Karpas-422 (cell line): ENCODE results near the gene EFCAB8. TPM values are rescaled to one million over a fixed set of nuclear protein-coding genes. Genes with fewer than 3 reads are reported as not detected.

Experiments
- DNase-seq: peaks from one replicate; pipeline ENCODE4 v3.0.0-alpha.2; 2015
- H2AFZ ChIP-seq: fragments of 200-600 bp; sonication (generic); 2 replicates; pipeline ENCODE4 v1.6.1; 2014; ENCODE audit warnings: antibody characterized with exemption, low read length, mixed read lengths
- H3K27ac ChIP-seq: fragments of 200-600 bp; sonication (generic); 2 replicates; pipeline ENCODE4 v1.5.1; 2014; ENCODE audit warnings: mild to moderate bottlenecking, low read length, moderate library complexity
- H3K27me3 ChIP-seq: fragments of 200-600 bp; sonication (generic); 2 replicates; pipeline ENCODE4 v1.6.1; 2014; ENCODE audit warnings: low read length, mixed read lengths
- H3K36me3 ChIP-seq: fragments of 200-600 bp; sonication (generic); 2 replicates; pipeline ENCODE4 v1.6.1; 2014; ENCODE audit warnings: low read length, mixed read lengths; ENCODE audit not compliant: insufficient read depth
- H3K4me1 ChIP-seq: fragments of 200-600 bp; sonication (generic); 2 replicates; pipeline ENCODE4 v1.6.1; 2014; ENCODE audit warnings: mild to moderate bottlenecking, low read length, mixed read lengths
- H3K4me2 ChIP-seq: fragments of 200-600 bp; sonication (generic); 2 replicates; pipeline ENCODE4 v1.6.1; 2014; ENCODE audit warnings: low read length, low read depth, mild to moderate bottlenecking; ENCODE audit not compliant: poor library complexity, severe bottlenecking
- H3K4me3 ChIP-seq: fragments of 200-600 bp; sonication (generic); 2 replicates; pipeline ENCODE4 v1.5.1; 2014; ENCODE audit warnings: mild to moderate bottlenecking, antibody characterized with exemption, low read length, mixed read lengths
- H3K79me2 ChIP-seq: fragments of 200-600 bp; sonication (generic); 2 replicates; pipeline ENCODE4 v1.6.1; 2014; ENCODE audit warnings: mild to moderate bottlenecking, low read length, mixed read lengths
- H3K9ac ChIP-seq: fragments of 200-600 bp; sonication (generic); 2 replicates; pipeline ENCODE4 v1.6.0; 2014; ENCODE audit warnings: low read length
- H3K9me2 ChIP-seq: fragments of 200-600 bp; sonication (generic), shearing (Covaris generic); replicated peaks from 2 replicates; pipeline ENCODE4 v1.6.0; 2014; ENCODE audit warnings: mild to moderate bottlenecking, low read length, moderate library complexity; ENCODE audit not compliant: insufficient read depth
- H3K9me3 ChIP-seq: fragments of 300-700, 200-600 bp; sonication (generic); 2 replicates; pipeline ENCODE4 v1.6.1; 2014; ENCODE audit warnings: low read length, mixed read lengths
- H4K20me1 ChIP-seq: fragments of 200-600 bp; sonication (generic); 2 replicates; pipeline ENCODE4 v1.6.1; 2014; ENCODE audit warnings: mild to moderate bottlenecking, antibody characterized with exemption, low read length, low read depth; ENCODE audit not compliant: insufficient read depth
- total RNA-seq: library from RNA; depleted of rRNA; stranded (reverse); fragments of >200 nt; shearing (Covaris generic); gene quantifications from 2 replicates; pipeline ENCODE4 v1.2.3, GENCODE V29; 2014; ENCODE audit warnings: low replicate concordance

Gene EFCAB8
- total RNA-seq, 1 experiment from 2014 or later, result 1.2 TPM

GRCh38 chr20:32906871-32907495 lies 48.3 kb downstream of the EFCAB8 start:
- no peak overlapping the region for H3K4me2 ChIP-seq
- H3K9me3 ChIP-seq, result no peaks in the 10 kb centered on the region
- DNase-seq, result no peak
- no peaks in the 10 kb centered on the region for H3K36me3 ChIP-seq
- H3K9me2 ChIP-seq, result no peaks in the 10 kb centered on the region
- no peak overlapping the region for H3K4me3 ChIP-seq
- no peak overlapping the region for H3K27ac ChIP-seq
- no peak overlapping the region for H3K9ac ChIP-seq
- H3K27me3 ChIP-seq, result no peaks in the 10 kb centered on the region
- H3K4me1 ChIP-seq, result no peaks in the 10 kb centered on the region
- H4K20me1 ChIP-seq, result no peaks in the 10 kb centered on the region
- no peak overlapping the region for H2AFZ ChIP-seq
- no peaks in the 10 kb centered on the region for H3K79me2 ChIP-seq

- Histone ChIP-seq H3K9me3 (no peaks in the 10 kb centered on the region), H3K4me1 (no peaks in the 10 kb centered on the region), H3K36me3 (no peaks in the 10 kb centered on the region), H4K20me1 (no peaks in the 10 kb centered on the region), H2AFZ (no peak overlapping the region), H3K27ac (no peak overlapping the region), H3K9me2 (no peaks in the 10 kb centered on the region), H3K79me2 (no peaks in the 10 kb centered on the region), H3K9ac (no peak overlapping the region), H3K4me2 (no peak overlapping the region), H3K27me3 (no peaks in the 10 kb centered on the region), H3K4me3 (no peak overlapping the region)
- no peak for DNase-seq
Observed at GRCh38 chr20:32907886-32908285, 49.2 kb downstream of the EFCAB8 start.

- H3K27ac ChIP-seq, result no peak overlapping the region
- H4K20me1 ChIP-seq, result no peaks in the 10 kb centered on the region
- H3K4me1 ChIP-seq, result no peaks in the 10 kb centered on the region
- no peaks in the 10 kb centered on the region for H3K9me2 ChIP-seq
- no peaks in the 10 kb centered on the region for H3K27me3 ChIP-seq
- H3K4me2 ChIP-seq, result no peak overlapping the region
- H3K36me3 ChIP-seq, result no peaks in the 10 kb centered on the region
- H3K4me3 ChIP-seq, result no peak overlapping the region
- no peak for DNase-seq
- H3K79me2 ChIP-seq, result no peaks in the 10 kb centered on the region
- no peaks in the 10 kb centered on the region for H3K9me3 ChIP-seq
- no peak overlapping the region for H2AFZ ChIP-seq
- H3K9ac ChIP-seq, result no peak overlapping the region
Observed at GRCh38 chr20:32908334-32909292, 49.9 kb downstream of the EFCAB8 start.

GRCh38 chr20:32909451-32909850 lies 50.7 kb downstream of the EFCAB8 start:
- Histone ChIP-seq H3K4me1 (no peaks in the 10 kb centered on the region), H3K79me2 (no peaks in the 10 kb centered on the region), H3K36me3 (no peaks in the 10 kb centered on the region), H3K27ac (no peak overlapping the region), H3K4me3 (no peak overlapping the region), H2AFZ (no peak overlapping the region), H3K9me3 (no peaks in the 10 kb centered on the region), H3K4me2 (no peak overlapping the region), H3K9me2 (no peaks in the 10 kb centered on the region), H4K20me1 (no peaks in the 10 kb centered on the region), H3K27me3 (no peaks in the 10 kb centered on the region), H3K9ac (no peak overlapping the region)
- DNase-seq, result no peak

GRCh38 chr20:32909896-32910571 lies 51.3 kb downstream of the EFCAB8 start:
- Histone ChIP-seq H3K9ac (no peak overlapping the region), H3K79me2 (no peaks in the 10 kb centered on the region), H2AFZ (no peak overlapping the region), H3K9me2 (no peaks in the 10 kb centered on the region), H3K4me2 (no peak overlapping the region), H3K27me3 (no peaks in the 10 kb centered on the region), H3K4me1 (no peaks in the 10 kb centered on the region), H3K4me3 (no peak overlapping the region), H3K9me3 (no peaks in the 10 kb centered on the region), H3K27ac (no peak overlapping the region), H4K20me1 (no peaks in the 10 kb centered on the region), H3K36me3 (no peaks in the 10 kb centered on the region)
- no peak for DNase-seq

GRCh38 chr20:32911355-32911754 lies 52.6 kb downstream of the EFCAB8 start:
- Histone ChIP-seq H3K4me2 (no peak overlapping the region), H3K36me3 (no peaks in the 10 kb centered on the region), H3K9me3 (no peaks in the 10 kb centered on the region), H3K4me1 (no peaks in the 10 kb centered on the region), H3K4me3 (no peak overlapping the region), H3K27me3 (no peaks in the 10 kb centered on the region), H2AFZ (no peak overlapping the region), H4K20me1 (no peaks in the 10 kb centered on the region), H3K27ac (no peak overlapping the region), H3K9ac (no peak overlapping the region), H3K9me2 (no peaks in the 10 kb centered on the region), H3K79me2 (no peaks in the 10 kb centered on the region)
- no peak for DNase-seq

GRCh38 chr20:32912688-32913087 lies 54.0 kb downstream of the EFCAB8 start:
- no peak overlapping the region for H3K9ac ChIP-seq
- no peaks in the 10 kb centered on the region for H3K27me3 ChIP-seq
- no peak overlapping the region for H2AFZ ChIP-seq
- no peaks in the 10 kb centered on the region for H3K79me2 ChIP-seq
- no peak overlapping the region for H3K4me3 ChIP-seq
- H3K27ac ChIP-seq, result no peak overlapping the region
- H3K4me1 ChIP-seq, result no peaks in the 10 kb centered on the region
- no peak overlapping the region for H3K4me2 ChIP-seq
- H3K36me3 ChIP-seq, result no peaks in the 10 kb centered on the region
- H3K9me2 ChIP-seq, result no peaks in the 10 kb centered on the region
- no peaks in the 10 kb centered on the region for H3K9me3 ChIP-seq
- no peak for DNase-seq
- H4K20me1 ChIP-seq, result no peaks in the 10 kb centered on the region

GRCh38 chr20:32914031-32914430 lies 55.3 kb downstream of the EFCAB8 start:
- Histone ChIP-seq H3K9me2 (no peaks in the 10 kb centered on the region), H2AFZ (no peak overlapping the region), H3K79me2 (no peaks in the 10 kb centered on the region), H3K27me3 (no peaks in the 10 kb centered on the region), H3K4me2 (no peak overlapping the region), H3K9me3 (no peaks in the 10 kb centered on the region), H4K20me1 (no peaks in the 10 kb centered on the region), H3K27ac (no peak overlapping the region), H3K36me3 (no peaks in the 10 kb centered on the region), H3K4me1 (no peaks in the 10 kb centered on the region), H3K4me3 (no peak overlapping the region), H3K9ac (no peak overlapping the region)
- no peak for DNase-seq
